HK-2 (cell line): ENCODE measurements around the gene SUN1.
"Not testable (repeated sequence)": the region's sequence is repeated elsewhere in the genome, so short reads cannot be mapped to it uniquely, and the experiment has no call there.

Experiments used
- DNase-seq: peaks from one replicate; pipeline ENCODE4 v3.0.0-alpha.2; 2018; ENCODE audit not compliant: unreplicated experiment

SUN1 gene

GRCh38 chr7:920351-921070 is 88.2 kb downstream of the SUN1 start:
- no peak for DNase-seq

- DNase-seq: no peak
Measured at GRCh38 chr7:921071-921461, 88.8 kb downstream of the SUN1 start.

GRCh38 chr7:921581-922333 is 89.5 kb downstream of the SUN1 start:
- DNase-seq: no peak

GRCh38 chr7:922334-923107 is 90.2 kb downstream of the SUN1 start:
- no peak for DNase-seq

GRCh38 chr7:923108-924041 is 91.1 kb downstream of the SUN1 start:
- peak; percentile 50 for DNase-seq

- not testable (repeated sequence) for DNase-seq
Measured at GRCh38 chr7:924042-924441, 91.8 kb downstream of the SUN1 start.
